GM19238 (cell line): ENCODE data around the gene SAP30L.

Source experiments
- DNase-seq: peaks from one replicate; pipeline ENCODE4 v3.0.0; 2011; ENCODE audit warnings: low spot score; ENCODE audit not compliant: insufficient read length

SAP30L gene

GRCh38 chr5:154464438-154464837, 18.6 kb downstream of the SAP30L start:
- no peak for DNase-seq

GRCh38 chr5:154465169-154465568, 19.4 kb downstream of the SAP30L start:
- DNase-seq = no peak

GRCh38 chr5:154466147-154466546, 20.4 kb downstream of the SAP30L start:
- DNase-seq = no peak

- DNase-seq = no peak
Measured at GRCh38 chr5:154466671-154467070, 20.9 kb downstream of the SAP30L start.

- DNase-seq = peak; percentile 82
Measured at GRCh38 chr5:154467655-154468354, 22.0 kb downstream of the SAP30L start.

GRCh38 chr5:154470137-154470536, 24.3 kb downstream of the SAP30L start:
- DNase-seq = no peak

- no peak for DNase-seq
Measured at GRCh38 chr5:154470947-154471870, 25.4 kb downstream of the SAP30L start.

- no peak for DNase-seq
Measured at GRCh38 chr5:154472871-154473580, 27.2 kb downstream of the SAP30L start.

GRCh38 chr5:154473581-154474283, 27.9 kb downstream of the SAP30L start:
- no peak for DNase-seq

- DNase-seq = no peak
Measured at GRCh38 chr5:154474396-154475334, 28.9 kb downstream of the SAP30L start.

- no peak for DNase-seq
Measured at GRCh38 chr5:154475591-154476353, 30.0 kb downstream of the SAP30L start.

- DNase-seq = no peak
Measured at GRCh38 chr5:154476354-154477205, 30.8 kb downstream of the SAP30L start.

- no peak for DNase-seq
Measured at GRCh38 chr5:154477382-154478223, 31.8 kb downstream of the SAP30L start.

- DNase-seq = no peak
Measured at GRCh38 chr5:154478224-154478565, 32.4 kb downstream of the SAP30L start, which contains the start of gene HAND1. Gene HAND1, minus strand, starts transcription at chr5:154478227. Its CDS starts 219 bp downstream, at chr5:154478008.

GRCh38 chr5:154478752-154479159, 33.0 kb downstream of the SAP30L start:
- DNase-seq = no peak

- DNase-seq = no peak
Measured at GRCh38 chr5:154479160-154479943, 33.6 kb downstream of the SAP30L start.
